ENCODE measurements around the gene PCGF1. TPM values are rescaled to one million over a fixed set of nuclear protein-coding genes. Genes with fewer than 3 reads are reported as not detected.
A peak's percentile ranks its signal among the peaks of the same experiment; 100 is the strongest.

Gene PCGF1
- total and polyA plus RNA-seq, 9 of the 15 experiments (the other 6 are each of a cell fraction or from before 2014, with no cell fraction given): 20.3 to 45.7 (median 29.3) TPM

DNA sequence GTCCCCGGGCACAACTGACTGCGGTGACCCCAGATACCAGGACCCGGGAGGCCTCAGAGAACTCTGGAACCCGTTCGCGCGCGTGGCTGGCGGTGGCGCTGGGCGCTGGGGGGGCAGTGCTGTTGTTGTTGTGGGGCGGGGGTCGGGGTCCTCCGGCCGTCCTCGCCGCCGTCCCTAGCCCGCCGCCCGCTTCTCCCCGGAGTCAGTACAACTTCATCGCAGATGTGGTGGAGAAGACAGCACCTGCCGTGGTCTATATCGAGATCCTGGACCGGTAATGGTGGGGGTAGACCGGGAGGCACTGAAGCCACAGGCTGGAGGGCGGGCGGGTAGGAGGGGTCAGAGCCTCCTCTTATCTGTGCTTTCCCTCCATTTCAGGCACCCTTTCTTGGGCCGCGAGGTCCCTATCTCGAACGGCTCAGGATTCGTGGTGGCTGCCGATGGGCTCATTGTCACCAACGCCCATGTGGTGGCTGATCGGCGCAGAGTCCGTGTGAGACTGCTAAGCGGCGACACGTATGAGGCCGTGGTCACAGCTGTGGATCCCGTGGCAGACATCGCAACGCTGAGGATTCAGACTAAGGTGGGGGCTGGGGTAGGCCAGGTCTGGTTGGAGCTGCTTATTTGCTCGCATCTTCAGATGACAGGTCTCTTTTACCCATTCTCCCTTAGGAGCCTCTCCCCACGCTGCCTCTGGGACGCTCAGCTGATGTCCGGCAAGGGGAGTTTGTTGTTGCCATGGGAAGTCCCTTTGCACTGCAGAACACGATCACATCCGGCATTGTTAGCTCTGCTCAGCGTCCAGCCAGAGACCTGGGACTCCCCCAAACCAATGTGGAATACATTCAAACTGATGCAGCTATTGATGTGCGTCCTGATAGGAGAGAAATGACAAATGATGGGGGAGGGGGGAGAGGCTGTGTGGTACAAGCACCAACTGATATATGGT, 23.0 kb upstream of the PCGF1 start (continued):
- TF ChIP-seq SMAD2 (IDR thresholded peaks at IDR 0.05; ENCODE audit: low read depth, low read length) (no peak), CBFA2T2 (conservative IDR thresholded peaks at IDR 0.05) (peak; percentile 87), RNF2 (IDR thresholded peaks at IDR 0.05) (peak; percentile 85; the same call in 1 of the 2 replicates), E2F4 (CRISPR knock-in tag; IDR thresholded peaks at IDR 0.05; ENCODE audit: low read depth) (peak; percentile 65; the same call in 1 of the 2 replicates), ARID1B (IDR thresholded peaks at IDR 0.05) (peak; percentile 88), ZNF395 (CRISPR knock-in tag; IDR thresholded peaks at IDR 0.05) (no peak), ZFP36 (IDR thresholded peaks at IDR 0.05; ENCODE audit: low read depth, low read length, partially characterized antibody) (peak; percentile 44), LARP7 (IDR thresholded peaks at IDR 0.05) (no peak), CTCF (IDR thresholded peaks at IDR 0.05 in 2 of 3, conservative IDR thresholded peaks at IDR 0.05 in 1 of 3; ENCODE audit: insufficient read depth in 2 of 3, low read depth in 1 of 3, low read length in 3 of 3) (no peak; a peak in 1 of 6 replicates), NELFE (IDR thresholded peaks at IDR 0.05; ENCODE audit: insufficient read depth, insufficient read length) (no peak), SMARCA4 (IDR thresholded peaks at IDR 0.05) (peak; percentile 67), SRSF1 (IDR thresholded peaks at IDR 0.05; ENCODE audit: low read depth, low read length) (no peak), BDP1 (IDR thresholded peaks at IDR 0.05; ENCODE audit: insufficient read depth, insufficient read length) (no peak), ZKSCAN1 (IDR thresholded peaks at IDR 0.05; ENCODE audit: low read depth, low read length) (peak; percentile 71; the same call in 1 of the 2 replicates), HOXB6 (CRISPR knock-in tag; IDR thresholded peaks at IDR 0.05; ENCODE audit: borderline replicate concordance) (no peak), CBX1 (IDR thresholded peaks at IDR 0.05; ENCODE audit: low read depth) (no peak; the same call in 1 of the 2 replicates), RBFOX2 (IDR thresholded peaks at IDR 0.05; ENCODE audit: low read depth, low read length) (peak; percentile 54; the same call in 1 of the 2 replicates), CXXC5 (CRISPR knock-in tag; IDR thresholded peaks at IDR 0.05) (peak; percentile 84), PTRF (tag; IDR thresholded peaks at IDR 0.05) (no peak), TCFL5 (CRISPR knock-in tag; conservative IDR thresholded peaks at IDR 0.05) (no peak), HBP1 (CRISPR knock-in tag; IDR thresholded peaks at IDR 0.05) (no peak)
- TF ChIP-seq, protein P1, sequence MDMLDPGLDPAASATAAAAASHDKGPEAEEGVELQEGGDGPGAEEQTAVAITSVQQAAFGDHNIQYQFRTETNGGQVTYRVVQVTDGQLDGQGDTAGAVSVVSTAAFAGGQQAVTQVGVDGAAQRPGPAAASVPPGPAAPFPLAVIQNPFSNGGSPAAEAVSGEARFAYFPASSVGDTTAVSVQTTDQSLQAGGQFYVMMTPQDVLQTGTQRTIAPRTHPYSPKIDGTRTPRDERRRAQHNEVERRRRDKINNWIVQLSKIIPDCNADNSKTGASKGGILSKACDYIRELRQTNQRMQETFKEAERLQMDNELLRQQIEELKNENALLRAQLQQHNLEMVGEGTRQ (CRISPR knock-in tag; IDR thresholded peaks at IDR 0.05): no peak

All from K562 (cell line).